GM12891 (cell line): ENCODE data around the gene PCBP3.

Experiments used
- DNase-seq: peaks from one replicate; pipeline ENCODE4 v3.0.0; 2011; ENCODE audit warnings: low spot score; ENCODE audit not compliant: insufficient read length
- FAIRE-seq: peaks from 2 replicates; lab custom pipeline; 2011; peaks lifted over from hg19 to GRCh38; lab: Jason Lieb, UNC
- PAX5 ChIP-seq: IDR thresholded peaks from 2 replicates; pipeline ENCODE4 v1.6.1; 2011; ENCODE audit warnings: low read length, moderate library complexity, mild to moderate bottlenecking; ENCODE audit not compliant: insufficient read depth, severe bottlenecking
- POLR2A ChIP-seq: IDR thresholded peaks from 2 replicates; pipeline ENCODE4 v1.6.1; 2011; ENCODE audit warnings: low read depth, low read length, control low read depth
- POLR2AphosphoS5 ChIP-seq: IDR thresholded peaks from 2 replicates; pipeline ENCODE4 v1.6.1; 2011; ENCODE audit warnings: low read depth, low read length, control low read depth
- POU2F2 ChIP-seq: IDR thresholded peaks from 2 replicates; pipeline ENCODE4 v1.6.1; 2011; ENCODE audit warnings: low read depth, mild to moderate bottlenecking, control low read depth, low read length, moderate library complexity
- SPI1 ChIP-seq: IDR thresholded peaks from 2 replicates; pipeline ENCODE4 v1.6.1; 2011; ENCODE audit warnings: low read depth, low read length, control low read depth
- TAF1 ChIP-seq: IDR thresholded peaks from 2 replicates; pipeline ENCODE4 v1.6.1; 2011; ENCODE audit warnings: low read depth, low read length, control low read depth

The PCBP3 gene

DNA sequence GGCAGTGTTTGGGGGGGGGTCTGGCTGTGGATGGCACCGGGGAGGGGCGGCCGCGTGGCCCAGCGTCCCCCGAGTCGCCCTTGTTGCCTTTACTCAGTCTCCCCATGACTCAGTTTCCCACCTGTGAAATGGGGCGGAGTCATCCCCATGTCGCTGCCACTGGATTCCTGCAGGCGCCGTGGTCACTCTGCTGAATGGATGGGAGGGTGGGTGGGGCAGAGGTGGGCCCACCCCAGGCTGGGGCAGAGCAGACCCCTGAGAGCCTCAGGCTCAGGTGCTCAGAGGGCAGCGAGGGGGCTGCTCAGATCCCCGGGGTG, 340.1 kb downstream of the PCBP3 start:
- FAIRE-seq = no peak
- no peak for TF ChIP-seq POU2F2
- no peak for TF ChIP-seq PAX5
- no peak for TF ChIP-seq SPI1
- no peak for TF ChIP-seq TAF1
- no peak for TF ChIP-seq POLR2A
- no peak for TF ChIP-seq POLR2AphosphoS5
- no peak for DNase-seq

DNA sequence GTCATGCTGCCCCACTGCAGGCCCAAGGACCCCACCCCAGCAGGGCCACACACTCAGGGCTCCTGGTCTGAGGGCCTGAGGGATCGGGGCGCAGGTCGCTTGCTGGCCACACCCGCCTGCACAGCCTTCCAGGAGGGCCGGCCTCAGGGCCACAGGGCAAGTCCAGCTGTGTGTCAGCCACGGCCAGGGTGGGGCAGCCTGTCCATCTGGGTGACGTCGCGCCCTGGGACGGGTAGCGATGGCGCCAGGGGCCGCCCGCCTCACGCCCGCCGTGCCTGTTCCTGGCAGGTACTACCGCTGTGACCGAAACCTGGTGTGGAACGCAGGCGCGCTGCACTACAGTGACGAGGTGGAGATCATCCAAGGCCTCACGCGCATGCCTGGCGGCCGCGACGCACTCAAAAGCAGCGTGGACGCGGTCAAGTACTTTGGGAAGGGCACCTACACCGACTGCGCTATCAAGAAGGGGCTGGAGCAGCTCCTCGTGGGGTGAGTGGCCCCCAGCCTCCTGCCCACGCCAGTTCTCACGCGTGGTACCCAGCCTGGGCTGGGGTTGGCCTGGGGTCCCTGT, 340.5 kb downstream of the PCBP3 start:
- FAIRE-seq (no peak), DNase-seq (no peak)

DNA sequence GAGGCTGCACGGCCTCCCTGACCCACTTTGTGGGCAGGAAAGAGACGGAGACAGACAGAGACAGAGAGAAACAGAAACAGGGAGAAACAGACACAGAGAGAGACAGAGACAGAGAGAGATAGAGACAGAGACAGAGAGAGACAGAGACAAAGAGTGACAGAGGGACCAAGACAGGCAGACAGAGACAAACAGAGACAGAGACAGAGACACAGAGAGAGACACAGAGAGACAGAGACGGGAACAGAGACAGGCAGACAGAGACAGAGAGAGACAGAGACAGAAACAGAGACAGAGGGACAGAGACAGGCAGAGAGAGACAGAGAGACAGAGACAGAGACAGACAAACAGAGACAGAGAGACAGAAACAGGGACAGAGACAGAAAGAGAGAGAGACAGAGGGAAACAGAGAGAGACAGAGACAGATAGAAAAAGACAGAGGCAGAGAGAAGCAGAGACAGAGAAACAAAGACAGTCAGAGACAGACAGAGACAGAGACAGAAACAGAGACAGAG, 341.1 kb downstream of the PCBP3 start:
- no peak for FAIRE-seq
- TF ChIP-seq POLR2AphosphoS5 (no peak), TAF1 (no peak), SPI1 (no peak), PAX5 (no peak), POLR2A (no peak), POU2F2 (no peak)

More for the DNA sequence above, 340.5 kb downstream of the PCBP3 start:
- TF ChIP-seq POU2F2 (no peak), TAF1 (no peak), POLR2AphosphoS5 (no peak), SPI1 (no peak)

DNA sequence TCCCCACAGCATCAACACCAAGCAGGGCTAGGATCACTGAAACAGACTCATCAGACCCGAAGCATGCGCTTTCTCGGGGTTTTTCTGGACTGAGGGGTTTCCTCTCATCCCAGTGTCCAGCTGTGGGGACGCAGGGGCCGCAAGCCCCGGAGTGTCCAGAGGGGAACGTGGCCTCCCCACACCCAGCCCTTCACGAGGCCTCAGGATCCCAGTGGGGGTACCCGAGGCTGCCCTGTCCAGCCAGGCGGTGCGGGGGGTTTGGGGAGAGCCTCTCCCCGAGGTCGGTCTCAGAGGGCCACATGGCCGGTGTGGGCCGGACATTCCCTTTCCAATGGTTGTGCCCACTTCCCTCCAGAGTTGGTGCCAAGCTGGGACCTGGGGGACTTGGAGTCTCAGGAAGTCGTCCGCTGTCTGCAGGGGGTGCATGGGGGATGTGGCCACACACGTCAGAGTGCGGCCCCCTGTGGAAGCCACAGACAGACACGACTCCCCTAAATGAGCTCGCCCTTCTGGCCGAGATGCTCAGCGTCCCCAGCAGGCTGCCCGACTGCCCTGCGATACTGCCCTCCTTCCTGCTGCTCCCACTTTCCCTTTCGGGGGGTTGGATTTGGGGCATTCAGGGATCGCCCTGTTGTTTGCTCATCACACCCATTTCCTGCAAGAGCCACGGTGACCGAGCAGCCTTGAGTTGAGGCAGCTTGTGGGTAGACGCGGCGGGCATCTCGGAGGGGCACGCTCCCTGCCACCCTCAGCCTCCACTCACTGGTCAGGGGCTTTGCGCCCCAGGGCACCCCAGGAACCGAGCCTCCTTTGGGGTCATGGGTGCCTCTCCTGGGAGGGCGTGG, 342.2 kb downstream of the PCBP3 start:
- FAIRE-seq (no peak), DNase-seq (no peak)
- no peak for TF ChIP-seq TAF1
- TF ChIP-seq POLR2AphosphoS5 = no peak

More for the DNA sequence above, 341.1 kb downstream of the PCBP3 start:
- DNase-seq = no peak

DNA sequence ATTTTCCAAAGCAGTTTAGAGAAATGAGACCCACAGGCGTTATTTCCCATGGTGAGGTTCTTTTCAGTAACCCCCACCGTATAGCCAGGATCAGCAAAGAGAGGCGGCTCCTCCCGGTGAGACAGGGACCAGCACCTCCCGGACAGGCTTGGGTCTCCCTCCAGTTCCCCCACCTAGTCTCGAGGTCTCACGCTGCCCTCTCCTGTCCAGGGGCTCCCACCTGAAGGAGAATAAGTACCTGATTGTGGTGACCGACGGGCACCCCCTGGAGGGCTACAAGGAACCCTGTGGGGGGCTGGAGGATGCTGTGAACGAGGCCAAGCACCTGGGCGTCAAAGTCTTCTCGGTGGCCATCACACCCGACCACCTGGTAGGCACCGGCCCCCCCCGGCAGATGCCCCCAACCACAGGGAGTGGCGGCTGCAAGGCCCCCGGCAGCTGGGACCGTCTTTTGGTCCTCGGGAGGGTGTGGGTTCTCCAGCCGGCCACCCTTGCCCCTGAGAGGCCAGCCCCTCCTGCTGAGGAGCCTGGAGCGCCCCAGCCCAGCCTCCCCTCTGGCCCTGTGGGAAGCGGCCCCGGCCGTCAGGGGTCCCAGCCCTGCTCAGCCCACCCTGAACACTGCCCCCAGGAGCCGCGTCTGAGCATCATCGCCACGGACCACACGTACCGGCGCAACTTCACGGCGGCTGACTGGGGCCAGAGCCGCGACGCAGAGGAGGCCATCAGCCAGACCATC, 343.0 kb downstream of the PCBP3 start:
- no peak for FAIRE-seq
- DNase-seq = no peak
- TF ChIP-seq PAX5 = no peak
- no peak for TF ChIP-seq TAF1
- no peak for TF ChIP-seq POLR2A
- TF ChIP-seq POU2F2 = no peak
- no peak for TF ChIP-seq POLR2AphosphoS5
- no peak for TF ChIP-seq SPI1

DNA sequence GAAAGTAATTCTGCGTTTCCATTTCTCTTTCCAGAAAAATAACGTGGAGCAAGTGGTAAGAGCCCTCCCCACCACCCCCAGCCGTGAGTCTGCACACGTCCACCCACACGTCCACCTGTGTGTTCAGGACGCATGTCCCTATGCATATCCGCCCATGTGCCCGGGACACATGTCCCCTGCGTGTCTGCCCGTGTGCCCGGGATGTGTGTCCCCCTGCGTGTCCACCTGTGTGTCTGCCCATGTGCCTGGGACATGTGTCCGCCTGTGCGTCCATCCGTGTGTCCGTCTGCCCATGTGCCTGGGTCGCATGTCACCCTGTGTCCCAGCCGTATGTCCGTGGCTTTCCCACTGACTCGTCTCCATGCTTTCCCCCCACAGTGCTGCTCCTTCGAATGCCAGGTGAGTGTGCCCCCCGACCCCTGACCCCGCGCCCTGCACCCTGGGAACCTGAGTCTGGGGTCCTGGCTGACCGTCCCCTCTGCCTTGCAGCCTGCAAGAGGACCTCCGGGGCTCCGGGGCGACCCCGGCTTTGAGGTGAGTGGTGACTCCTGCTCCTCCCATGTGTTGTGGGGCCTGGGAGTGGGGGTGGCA, 343.7 kb downstream of the PCBP3 start:
- DNase-seq (no peak), FAIRE-seq (no peak)
- TF ChIP-seq SPI1 = no peak
- TF ChIP-seq TAF1 = no peak
- TF ChIP-seq POU2F2 = no peak
- no peak for TF ChIP-seq POLR2AphosphoS5
- no peak for TF ChIP-seq PAX5
- TF ChIP-seq POLR2A = no peak

DNA sequence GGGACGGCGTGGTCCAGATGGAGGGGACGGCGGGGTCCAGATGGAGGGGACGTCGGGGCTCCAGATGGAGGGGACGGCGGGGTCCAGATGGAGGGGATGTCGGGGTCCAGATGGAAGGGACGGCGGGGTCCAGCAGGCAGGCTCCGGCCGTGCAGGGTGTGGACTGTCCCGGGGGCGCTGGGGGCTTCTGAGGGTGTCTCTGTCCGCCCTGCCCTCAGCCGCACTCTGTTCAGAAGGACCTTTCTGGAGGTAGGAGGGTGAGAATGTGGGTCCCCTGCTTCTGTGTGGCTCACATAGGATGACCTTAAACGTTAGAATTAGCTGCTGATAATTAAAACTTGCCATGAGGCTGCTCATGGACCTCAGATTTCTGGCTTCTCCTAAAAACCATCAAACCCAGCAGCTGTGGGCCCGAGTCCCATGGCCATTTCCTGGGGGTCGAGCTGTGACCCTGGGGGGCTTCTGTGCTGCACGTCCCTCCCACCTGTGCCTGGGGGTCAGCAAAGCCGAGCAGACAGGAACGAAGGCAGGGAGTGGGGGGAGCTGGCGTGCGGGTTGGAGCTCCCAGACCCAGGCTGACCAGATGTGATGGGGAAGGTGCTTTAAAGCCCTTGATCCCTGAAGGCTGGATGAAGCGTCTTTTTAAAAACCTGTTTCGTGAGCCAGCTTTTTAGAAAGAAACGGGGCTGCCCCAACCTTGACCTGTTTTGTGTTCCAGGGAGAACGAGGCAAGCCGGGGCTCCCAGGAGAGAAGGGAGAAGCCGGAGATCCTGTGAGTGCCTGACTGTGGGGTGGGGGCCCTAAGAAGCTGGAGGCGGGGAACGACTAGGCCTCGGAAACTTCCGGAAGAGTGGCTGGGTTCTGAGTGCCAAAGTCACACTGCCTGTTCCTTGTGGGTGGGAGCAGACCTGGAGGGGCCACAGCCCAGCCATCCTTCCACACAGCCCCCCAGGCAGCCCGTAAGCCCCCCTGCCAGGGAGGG, 345.1 kb downstream of the PCBP3 start:
- TF ChIP-seq TAF1 (no peak), POLR2AphosphoS5 (no peak), POU2F2 (no peak), PAX5 (no peak), POLR2A (no peak), SPI1 (no peak)
- no peak for DNase-seq
- FAIRE-seq = no peak

DNA sequence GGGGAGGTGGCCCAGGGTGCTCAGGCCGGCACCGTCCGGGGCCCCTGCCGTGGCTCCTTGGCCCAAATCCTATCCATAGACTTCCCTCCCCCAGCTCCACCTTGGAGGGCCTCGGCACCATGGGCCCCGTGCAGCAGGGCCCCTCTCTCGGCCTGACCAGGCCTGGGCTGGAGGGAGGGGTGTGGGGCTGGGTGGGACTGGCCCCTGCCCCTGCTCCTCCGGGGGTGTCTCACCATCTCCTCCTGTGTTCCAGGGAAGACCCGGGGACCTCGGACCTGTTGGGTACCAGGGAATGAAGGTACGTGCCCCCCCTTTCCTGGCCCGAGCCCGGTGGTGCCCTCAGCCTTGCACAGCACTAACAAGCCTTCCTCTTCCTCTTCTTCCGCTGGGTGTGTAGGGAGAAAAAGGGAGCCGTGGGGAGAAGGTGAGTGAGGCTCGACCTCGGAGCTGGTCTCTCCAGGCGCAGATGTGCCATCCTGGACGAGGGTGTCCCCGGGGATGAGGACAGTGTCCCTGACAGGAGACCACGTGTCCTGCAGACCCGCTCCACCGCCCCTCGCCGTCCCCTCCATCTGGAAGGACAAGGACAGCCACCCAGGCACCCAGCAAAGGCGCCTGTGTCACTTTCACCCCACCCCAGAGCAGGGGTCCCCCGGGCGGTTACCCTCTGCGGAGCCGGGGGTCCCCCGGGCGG, 346.0 kb downstream of the PCBP3 start:
- DNase-seq (no peak), FAIRE-seq (no peak)
- TF ChIP-seq TAF1 = no peak
- no peak for TF ChIP-seq POU2F2
- no peak for TF ChIP-seq POLR2AphosphoS5
- no peak for TF ChIP-seq POLR2A
- no peak for TF ChIP-seq SPI1
- TF ChIP-seq PAX5 = no peak
